Measurements from ENCODE around the gene SPRR1A. TPM values are rescaled to one million over a fixed set of nuclear protein-coding genes. Genes with fewer than 3 reads are reported as not detected.

SPRR1A gene
- total RNA-seq, result not detected

GRCh38 chr1:152983743-152984142 is at the start of gene SPRR1A:
Gene SPRR1A, plus strand, starts transcription at chr1:152984081. Its CDS starts 1,150 bp downstream, at chr1:152985231.
- WGBS, 2 donors, result 63 to 93% methylated on average over 3 of the region's 3 CpGs

GRCh38 chr1:152940614-152941013 is 43.3 kb upstream of the SPRR1A start:
- Histone ChIP-seq H3K27ac (no peak overlapping the region), H3K4me1 (no peaks in the 10 kb centered on the region), H3K36me3 (replicated peaks in 1 of 2; ENCODE audit: insufficient read depth in 1 of 2, low read depth in 2 of 2) (no peaks in the 10 kb centered on the region), H3K4me3 (no peak overlapping the region), H3K27me3 (no peaks in the 10 kb centered on the region), H3K9me3 (no peaks in the 10 kb centered on the region)
- intact Hi-C loops (cut with DNase I), result no loop called here
- WGBS, 2 donors, result 92 to 96% methylated on average over 1 of the region's 1 CpG
- ATAC-seq (no peak), DNase-seq (no peak)
- TF ChIP-seq CTCF (IDR thresholded peaks at IDR 0.05) (no peak), POLR2A (IDR thresholded peaks at IDR 0.05) (no peak)

More at GRCh38 chr1:152983743-152984142, at the start of gene SPRR1A:
- DNase-seq (no peak), ATAC-seq (no peak)
- H3K36me3 ChIP-seq (replicated peaks in 1 of 2; ENCODE audit: insufficient read depth in 1 of 2, low read depth in 2 of 2), result no peaks in the 10 kb centered on the region
- no peak within 1 kb of the TSS for H3K4me3 ChIP-seq
- no peak for TF ChIP-seq CTCF (IDR thresholded peaks at IDR 0.05)
- no peak for TF ChIP-seq POLR2A (IDR thresholded peaks at IDR 0.05)
- no peak within 1 kb of the TSS for H3K27ac ChIP-seq
- intact Hi-C loops (cut with DNase I), result no loop called here
- H3K27me3 ChIP-seq, result no peaks in the 10 kb centered on the region
- no peaks in the 10 kb centered on the region for H3K9me3 ChIP-seq
- no peaks in the 10 kb centered on the region for H3K4me1 ChIP-seq

GRCh38 chr1:152941037-152941711 is 42.7 kb upstream of the SPRR1A start:
- 64 to 69% methylated on average over 8 of the region's 8 CpGs for WGBS, 2 donors
- H3K9me3 ChIP-seq, result no peaks in the 10 kb centered on the region
- ATAC-seq, result no peak
- H3K4me1 ChIP-seq, result no peaks in the 10 kb centered on the region
- no peaks in the 10 kb centered on the region for H3K36me3 ChIP-seq (replicated peaks in 1 of 2; ENCODE audit: insufficient read depth in 1 of 2, low read depth in 2 of 2)
- DNase-seq, result no peak
- no peak for TF ChIP-seq POLR2A (IDR thresholded peaks at IDR 0.05)
- TF ChIP-seq CTCF (IDR thresholded peaks at IDR 0.05), result no peak
- H3K27ac ChIP-seq, result no peak overlapping the region
- intact Hi-C loops (cut with DNase I), result no loop called here
- H3K27me3 ChIP-seq, result no peaks in the 10 kb centered on the region
- H3K4me3 ChIP-seq, result no peak overlapping the region

GRCh38 chr1:152942161-152942560 is 41.7 kb upstream of the SPRR1A start:
- intact Hi-C loops (cut with DNase I), result no loop called here
- no peak for DNase-seq
- Histone ChIP-seq H3K36me3 (replicated peaks in 1 of 2; ENCODE audit: insufficient read depth in 1 of 2, low read depth in 2 of 2) (no peaks in the 10 kb centered on the region), H3K9me3 (no peaks in the 10 kb centered on the region), H3K27ac (no peak overlapping the region), H3K4me3 (no peak overlapping the region), H3K4me1 (no peaks in the 10 kb centered on the region), H3K27me3 (no peaks in the 10 kb centered on the region)
- ATAC-seq, result no peak
- no peak for TF ChIP-seq CTCF (IDR thresholded peaks at IDR 0.05)
- no peak for TF ChIP-seq POLR2A (IDR thresholded peaks at IDR 0.05)
- 65 to 78% methylated on average over 1 to 2 of the region's 2 CpGs for WGBS, 2 donors

GRCh38 chr1:152946248-152946647 is 37.6 kb upstream of the SPRR1A start:
- Histone ChIP-seq H3K36me3 (replicated peaks in 1 of 2; ENCODE audit: insufficient read depth in 1 of 2, low read depth in 2 of 2) (no peaks in the 10 kb centered on the region), H3K9me3 (no peaks in the 10 kb centered on the region), H3K4me3 (no peak overlapping the region), H3K4me1 (no peaks in the 10 kb centered on the region), H3K27ac (no peak overlapping the region), H3K27me3 (no peaks in the 10 kb centered on the region)
- no peak for TF ChIP-seq POLR2A (IDR thresholded peaks at IDR 0.05)
- no peak for TF ChIP-seq CTCF (IDR thresholded peaks at IDR 0.05)
- intact Hi-C loops (cut with DNase I), result no loop called here
- ATAC-seq (no peak), DNase-seq (no peak)
- WGBS, 2 donors, result 51 to 63% methylated on average over 3 of the region's 3 CpGs

All from body of pancreas (tissue), 4 donors.